CD14-positive monocyte (primary cell): ENCODE measurements around the gene ATP6AP1. TPM values are rescaled to one million over a fixed set of nuclear protein-coding genes. Genes with fewer than 3 reads are reported as not detected.

Experiments used
- DNase-seq, 3 donors: peaks; one replicate each; pipeline ENCODE4 v3.0.0-alpha.2; 2011 to 2022
- H2AFZ ChIP-seq: 2 replicates; pipeline ENCODE4 v1.6.0; 2012; ENCODE audit warnings: mild to moderate bottlenecking, low read depth, low read length, inconsistent platforms; ENCODE audit not compliant: insufficient read depth, poor library complexity, severe bottlenecking
- H3K27ac ChIP-seq, 2 donors: 1 replicate in 1 of 2; 2 replicates in 1 of 2; pipeline ENCODE4 v1.5.1; 2012 to 2013; ENCODE audit warnings: low read length in 2 of 2, control low read depth in 1 of 2, inconsistent platforms in 1 of 2, low read depth in 1 of 2, mild to moderate bottlenecking in 1 of 2
- H3K27me3 ChIP-seq, 2 donors: one replicate each; pipeline versions ENCODE4 v1.6.0 to v1.6.1; 2011 to 2013; ENCODE audit warnings: low read length in 2 of 2; ENCODE audit not compliant: control insufficient read depth in 2 of 2, insufficient read depth in 2 of 2
- H3K36me3 ChIP-seq, 2 donors: replicated peaks in 1 of 2; 1 replicate in 1 of 2; 2 replicates in 1 of 2; pipeline versions ENCODE4 v1.5.1 to v1.6.1; 2012 to 2013; ENCODE audit warnings: low read length in 2 of 2, control low read depth in 1 of 2, inconsistent platforms in 1 of 2, mild to moderate bottlenecking in 1 of 2; ENCODE audit not compliant: insufficient read depth in 2 of 2, control insufficient read depth in 1 of 2
- H3K4me1 ChIP-seq, 2 donors: 1 replicate in 1 of 2; 2 replicates in 1 of 2; pipeline versions ENCODE4 v1.5.1 to v1.6.1; 2012 to 2013; ENCODE audit warnings: low read length in 2 of 2, control low read depth in 1 of 2, inconsistent platforms in 1 of 2, mild to moderate bottlenecking in 1 of 2, moderate library complexity in 1 of 2; ENCODE audit not compliant: insufficient read depth in 2 of 2, control insufficient read depth in 1 of 2
- H3K4me2 ChIP-seq: replicated peaks from 2 replicates; pipeline ENCODE3; 2012; ENCODE audit warnings: low read length, moderate library complexity, mild to moderate bottlenecking; ENCODE audit not compliant: poor library complexity, severe bottlenecking; ENCODE audit errors: extremely low read depth
- H3K4me3 ChIP-seq, 3 experiments: fragments of 200-600 bp in 1 of 3; sonication (generic) in 1 of 3; replicated peaks in 1 of 3; 1 replicate in 2 of 3; 2 replicates in 1 of 3; pipeline ENCODE4 v1.5.1; 2011 to 2013; ENCODE audit warnings: low read length in 3 of 3, mild to moderate bottlenecking in 3 of 3, control low read depth in 2 of 3, low read depth in 2 of 3, inconsistent platforms in 1 of 3, moderate library complexity in 1 of 3
- H3K79me2 ChIP-seq: 2 replicates; pipeline ENCODE4 v1.6.0; 2012; ENCODE audit warnings: mild to moderate bottlenecking, control low read depth, inconsistent platforms, low read length, moderate library complexity; ENCODE audit not compliant: insufficient read depth
- H3K9ac ChIP-seq: 2 replicates; pipeline ENCODE4 v1.6.0; 2017; ENCODE audit warnings: low read length, mild to moderate bottlenecking; ENCODE audit not compliant: insufficient read depth, poor library complexity, severe bottlenecking
- H3K9me3 ChIP-seq, 2 donors: replicated peaks in 1 of 2; 1 replicate in 1 of 2; 2 replicates in 1 of 2; pipeline versions ENCODE4 v1.5.1 to v1.6.1; 2012 to 2013; ENCODE audit warnings: low read length in 2 of 2, control low read depth in 1 of 2; ENCODE audit not compliant: control insufficient read depth in 1 of 2, insufficient read depth in 1 of 2
- H4K20me1 ChIP-seq: 2 replicates; pipeline ENCODE4 v1.6.0; 2012; ENCODE audit warnings: mild to moderate bottlenecking, low read length, control low read depth, moderate library complexity; ENCODE audit not compliant: insufficient read depth
- H3K27ac Mint-ChIP-seq, 7 donors: one replicate each; pipeline ENCODE4 v1.8.0; 2020; ENCODE audit warnings: mild to moderate bottlenecking in 7 of 7, mixed read lengths in 7 of 7, moderate library complexity in 6 of 7, inconsistent platforms in 2 of 7
- H3K27me3 Mint-ChIP-seq, 3 donors: one replicate each; pipeline ENCODE4 v1.8.0; 2021 to 2022; ENCODE audit warnings: low read depth in 3 of 3, mild to moderate bottlenecking in 3 of 3, mixed read lengths in 3 of 3, moderate library complexity in 3 of 3, inconsistent platforms in 1 of 3
- H3K36me3 Mint-ChIP-seq, 2 donors: one replicate each; pipeline ENCODE4 v1.8.0; 2020; ENCODE audit warnings: mixed read lengths in 2 of 2, inconsistent platforms in 1 of 2, mild to moderate bottlenecking in 1 of 2
- H3K4me1 Mint-ChIP-seq: one replicate; pipeline ENCODE4 v1.8.0; 2020; ENCODE audit warnings: mild to moderate bottlenecking, mixed read lengths
- H3K4me3 Mint-ChIP-seq, 2 donors: one replicate each; pipeline ENCODE4 v1.8.0; 2020; ENCODE audit warnings: mild to moderate bottlenecking in 2 of 2, mixed read lengths in 2 of 2, moderate library complexity in 1 of 2
- H3K9me3 Mint-ChIP-seq, 7 donors: one replicate each; pipeline ENCODE4 v1.8.0; 2020 to 2022; ENCODE audit warnings: mixed read lengths in 7 of 7, mild to moderate bottlenecking in 6 of 7, moderate library complexity in 6 of 7, inconsistent platforms in 2 of 7
- CTCF ChIP-seq: fragments of 200-600 bp; IDR thresholded peaks from one replicate; pipeline ENCODE4 v1.8.0; 2022; ENCODE audit warnings: antibody characterized with exemption, mild to moderate bottlenecking
- WGBS: methylation state at CpG from one replicate; pipeline ENCODE4 v1.1.5; 2013; ENCODE audit warnings: missing lambda C conversion rate; ENCODE audit not compliant: insufficient coverage; 5-methylcytosine and 5-hydroxymethylcytosine counted together
- intact Hi-C, 2 donors: fragments of 100-400 bp; cut with micrococcal nuclease; formaldehyde crosslinking; loops; one replicate each; pipeline versions ENCODE4 v1.15.0 to v1.15.1; 2023
- polyA plus RNA-seq, 3 donors: library from polyadenylated mRNA; depleted of rRNA in 1 of 3; unstranded in 2 of 3; stranded (reverse) in 1 of 3; fragments of 300-500 nt in 2 of 3; fragments of >200 nt in 1 of 3; fragmentation: Illumina TruSeq in 2 of 3; gene quantifications; 1 replicate in 2 of 3; 2 replicates in 1 of 3; pipeline ENCODE4 v1.2.3, GENCODE V29; 2012 to 2021

ATP6AP1 gene
- polyA plus RNA-seq, 3 donors = 116 to 178 (median 145) TPM

- H3K27ac ChIP-seq = peak overlapping the region; percentile 80 to 89
- H3K27ac Mint-ChIP-seq = peak overlapping the region; percentile 82 to 92 (median 90)
- H4K20me1 ChIP-seq = no peaks in the 10 kb centered on the region
- H3K4me2 ChIP-seq = peak overlapping the region; percentile 74
- intact Hi-C loops = loop anchor here in 1 of 2 donors (2.0 kb wide), 1 partner anchor 15 kb away; no protein-coding TSS in a partner anchor
- peaks cover 0 to 6% (median 4%) of the 10 kb centered on the region in 3 donors for H3K27me3 Mint-ChIP-seq
- no peak for TF ChIP-seq CTCF
- H3K79me2 ChIP-seq = peaks cover 42% of the 10 kb centered on the region
- H3K27me3 ChIP-seq = no peaks in the 10 kb centered on the region
- 0% methylated on average over 5 of the region's 29 CpGs for WGBS
- H3K9ac ChIP-seq = peak overlapping the region; percentile 81
- H3K4me1 Mint-ChIP-seq = peaks cover 18% of the 10 kb centered on the region
- peak in 1 of 3 donors; percentile 22 for DNase-seq
- peaks cover 5 to 15% of the 10 kb centered on the region in 2 donors for H3K36me3 ChIP-seq
- H3K9me3 ChIP-seq = no peaks in the 10 kb centered on the region
- H3K4me3 Mint-ChIP-seq = peak overlapping the region; percentile 72 to 82
- H2AFZ ChIP-seq = peak overlapping the region; percentile 35
- peaks cover 0 to 8% (median 2%) of the 10 kb centered on the region in 7 donors for H3K9me3 Mint-ChIP-seq
- peaks cover 8 to 12% of the 10 kb centered on the region in 2 donors for H3K36me3 Mint-ChIP-seq
- H3K4me1 ChIP-seq = peaks cover 39 to 42% of the 10 kb centered on the region in 2 donors
- peak overlapping the region; percentile 45 to 76 (median 55) for H3K4me3 ChIP-seq
Observed at GRCh38 chrX:154411981-154412340, 16.5 kb upstream of the ATP6AP1 start.

GRCh38 chrX:154412468-154412867 is 16.0 kb upstream of the ATP6AP1 start:
- no peaks in the 10 kb centered on the region for H3K9me3 ChIP-seq
- H3K27me3 ChIP-seq = no peaks in the 10 kb centered on the region
- peak overlapping the region; percentile 15 for H2AFZ ChIP-seq
- 0% methylated on average over 1 of the region's 4 CpGs for WGBS
- intact Hi-C loops = loop anchor here in 1 of 2 donors (2.0 kb wide), 1 partner anchor 14 kb away; no protein-coding TSS in a partner anchor
- peak overlapping the region; percentile 82 to 92 (median 90) for H3K27ac Mint-ChIP-seq
- H3K27me3 Mint-ChIP-seq = peaks cover 0 to 6% (median 4%) of the 10 kb centered on the region in 3 donors
- TF ChIP-seq CTCF = no peak
- H3K4me1 Mint-ChIP-seq = peaks cover 18% of the 10 kb centered on the region
- peak overlapping the region; percentile 80 to 89 for H3K27ac ChIP-seq
- peak overlapping the region; percentile 45 to 76 (median 55) for H3K4me3 ChIP-seq
- peak overlapping the region; percentile 74 for H3K4me2 ChIP-seq
- peaks cover 8 to 15% of the 10 kb centered on the region in 2 donors for H3K36me3 Mint-ChIP-seq
- H3K9me3 Mint-ChIP-seq = peaks cover 0 to 8% (median 2%) of the 10 kb centered on the region in 7 donors
- H3K4me1 ChIP-seq = peaks cover 39 to 41% of the 10 kb centered on the region in 2 donors
- H3K9ac ChIP-seq = peak overlapping the region; percentile 81
- H4K20me1 ChIP-seq = no peaks in the 10 kb centered on the region
- peak overlapping the region; percentile 72 to 82 for H3K4me3 Mint-ChIP-seq
- peaks cover 41% of the 10 kb centered on the region for H3K79me2 ChIP-seq
- DNase-seq = peak; percentile 48 to 68 (median 63)
- H3K36me3 ChIP-seq = peaks cover 7 to 15% of the 10 kb centered on the region in 2 donors
